Astrocyte (in vitro differentiated cells and primary cell): ENCODE results near the gene KIF14.
"Not testable (repeated sequence)": the region's sequence is repeated elsewhere in the genome, so short reads cannot be mapped to it uniquely, and the experiment has no call there.

Source experiments
- CTCF ChIP-seq: IDR thresholded peaks from 2 replicates; pipeline ENCODE4 v1.5.1; 2011; ENCODE audit warnings: low read depth, mild to moderate bottlenecking, inconsistent platforms, low read length, moderate library complexity; ENCODE audit not compliant: insufficient read depth
- EZH2 ChIP-seq: IDR thresholded peaks from 2 replicates; pipeline ENCODE4 v1.6.1; 2012; ENCODE audit warnings: mild to moderate bottlenecking, low read length, inconsistent platforms; ENCODE audit not compliant: insufficient read depth

- TF ChIP-seq CTCF, EZH2: not testable (repeated sequence)
Measured at GRCh38 chr1:200552737-200553136, 67.8 kb downstream of the KIF14 start.
